ENCODE measurements around the gene IL17RB.

- TF ChIP-seq CTCF (conservative IDR thresholded peaks at IDR 0.05; ENCODE audit: low read length) (no peak), EZH2phosphoT487 (IDR thresholded peaks at IDR 0.05; ENCODE audit: borderline replicate concordance) (no peak)
These were observed 11.9 kb downstream of the IL17RB start for GRCh38 chr3:53858096-53858741.
